RWPE2 (cell line): ENCODE data around the gene HDAC4.

Experiments
- ATAC-seq: fragments of 200-7000 bp; cut with Tn5 transposase; 3 replicates; pipeline ENCODE4 v1.9.1; 2021; ENCODE audit warnings: low read depth
- DNase-seq: peaks from one replicate; pipeline ENCODE4 v3.0.0-alpha.2; 2020; ENCODE audit warnings: low spot score
- H3K27ac ChIP-seq: fragments of 450-650 bp; 2 replicates; pipeline ENCODE4 v1.5.1; 2017; ENCODE audit warnings: mild to moderate bottlenecking; ENCODE audit not compliant: poor library complexity, severe bottlenecking
- H3K27me3 ChIP-seq: fragments of 250-450 bp; sonication (Bioruptor Pico); 2 replicates; pipeline ENCODE4 v1.5.1; 2021; ENCODE audit warnings: mild to moderate bottlenecking, moderate library complexity; ENCODE audit not compliant: insufficient read depth, poor library complexity, severe bottlenecking
- H3K36me3 ChIP-seq: fragments of 250-450 bp; sonication (Bioruptor Pico); 2 replicates; pipeline ENCODE4 v1.5.1; 2020; ENCODE audit warnings: low read depth, mild to moderate bottlenecking, moderate library complexity
- H3K4me1 ChIP-seq: fragments of 250-450 bp; sonication (Bioruptor Pico); 2 replicates; pipeline ENCODE4 v1.5.1; 2021; ENCODE audit warnings: mild to moderate bottlenecking, moderate library complexity; ENCODE audit not compliant: insufficient read depth, poor library complexity, severe bottlenecking
- H3K4me3 ChIP-seq: fragments of 250-450 bp; sonication (Bioruptor Pico); 2 replicates; pipeline ENCODE4 v1.5.1; 2021; ENCODE audit warnings: mild to moderate bottlenecking, moderate library complexity; ENCODE audit not compliant: severe bottlenecking
- H3K9me3 ChIP-seq: fragments of 250-450 bp; sonication (Bioruptor Pico); 2 replicates; pipeline ENCODE4 v1.5.1; 2021; ENCODE audit warnings: mild to moderate bottlenecking, moderate library complexity; ENCODE audit not compliant: severe bottlenecking
- TF ChIP-seq, protein P1 (sequence below): fragments of 450-650 bp; IDR thresholded peaks from one replicate; pipeline ENCODE4 v1.5.1; 2017; ENCODE audit warnings: mild to moderate bottlenecking, moderate library complexity; ENCODE audit not compliant: poor library complexity, severe bottlenecking

Gene HDAC4

GRCh38 chr2:239182981-239183791 lies 217.6 kb downstream of the HDAC4 start:
- Histone ChIP-seq H3K4me1 (no peaks in the 10 kb centered on the region), H3K27ac (no peak overlapping the region), H3K27me3 (no peaks in the 10 kb centered on the region), H3K4me3 (no peak overlapping the region), H3K9me3 (no peaks in the 10 kb centered on the region), H3K36me3 (no peaks in the 10 kb centered on the region)
- peak; percentile 38 for DNase-seq
- no peak for ATAC-seq
- TF ChIP-seq, protein P1, sequence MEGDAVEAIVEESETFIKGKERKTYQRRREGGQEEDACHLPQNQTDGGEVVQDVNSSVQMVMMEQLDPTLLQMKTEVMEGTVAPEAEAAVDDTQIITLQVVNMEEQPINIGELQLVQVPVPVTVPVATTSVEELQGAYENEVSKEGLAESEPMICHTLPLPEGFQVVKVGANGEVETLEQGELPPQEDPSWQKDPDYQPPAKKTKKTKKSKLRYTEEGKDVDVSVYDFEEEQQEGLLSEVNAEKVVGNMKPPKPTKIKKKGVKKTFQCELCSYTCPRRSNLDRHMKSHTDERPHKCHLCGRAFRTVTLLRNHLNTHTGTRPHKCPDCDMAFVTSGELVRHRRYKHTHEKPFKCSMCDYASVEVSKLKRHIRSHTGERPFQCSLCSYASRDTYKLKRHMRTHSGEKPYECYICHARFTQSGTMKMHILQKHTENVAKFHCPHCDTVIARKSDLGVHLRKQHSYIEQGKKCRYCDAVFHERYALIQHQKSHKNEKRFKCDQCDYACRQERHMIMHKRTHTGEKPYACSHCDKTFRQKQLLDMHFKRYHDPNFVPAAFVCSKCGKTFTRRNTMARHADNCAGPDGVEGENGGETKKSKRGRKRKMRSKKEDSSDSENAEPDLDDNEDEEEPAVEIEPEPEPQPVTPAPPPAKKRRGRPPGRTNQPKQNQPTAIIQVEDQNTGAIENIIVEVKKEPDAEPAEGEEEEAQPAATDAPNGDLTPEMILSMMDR = no peak

DNA sequence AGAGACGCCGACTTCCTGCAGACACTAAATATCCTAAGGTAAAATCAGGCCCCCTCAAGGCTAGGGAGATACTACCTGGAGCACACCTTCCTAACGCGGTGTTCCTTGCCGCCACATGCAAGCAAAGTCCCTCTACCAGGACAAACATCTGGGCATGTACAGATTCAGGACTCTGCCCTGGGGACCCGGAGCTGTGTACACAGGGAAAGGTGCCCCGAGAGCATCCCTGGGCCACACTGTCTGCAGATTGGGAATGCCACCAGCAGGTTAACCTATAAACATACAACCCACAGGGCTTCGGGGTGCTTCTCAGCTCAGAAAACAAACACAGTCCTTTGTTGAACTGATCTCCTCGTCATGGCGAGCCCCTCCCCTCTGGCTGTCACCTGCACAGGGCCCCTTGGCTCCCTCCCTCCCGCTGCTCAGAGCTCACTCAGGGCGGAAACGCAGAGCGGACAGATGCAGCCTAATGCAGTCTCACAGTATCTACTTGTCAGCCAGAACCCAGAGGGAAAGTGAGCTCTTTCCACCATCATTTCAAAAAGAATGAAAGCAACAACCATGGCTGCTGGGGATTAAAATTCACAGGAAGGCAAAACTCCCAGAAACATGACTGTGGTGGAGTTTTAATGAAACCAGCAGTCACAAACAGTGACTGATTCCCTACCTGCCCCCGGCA lies 218.8 kb downstream of the HDAC4 start:
- TF ChIP-seq, protein P1 = no peak
- Histone ChIP-seq H3K9me3 (no peaks in the 10 kb centered on the region), H3K4me3 (no peak overlapping the region), H3K27ac (no peak overlapping the region), H3K36me3 (no peaks in the 10 kb centered on the region), H3K27me3 (no peaks in the 10 kb centered on the region), H3K4me1 (no peaks in the 10 kb centered on the region)
- DNase-seq (peak; percentile 37), ATAC-seq (no peak)

GRCh38 chr2:239181074-239181902 lies 219.5 kb downstream of the HDAC4 start:
- DNase-seq (peak; percentile 24), ATAC-seq (no peak)

GRCh38 chr2:239180526-239181073 lies 220.2 kb downstream of the HDAC4 start:
- ATAC-seq = no peak
- H3K4me3 ChIP-seq = no peak overlapping the region
- no peaks in the 10 kb centered on the region for H3K9me3 ChIP-seq
- no peak overlapping the region for H3K27ac ChIP-seq
- no peaks in the 10 kb centered on the region for H3K36me3 ChIP-seq
- H3K4me1 ChIP-seq = no peaks in the 10 kb centered on the region
- H3K27me3 ChIP-seq = no peaks in the 10 kb centered on the region
- DNase-seq = peak; percentile 38
- TF ChIP-seq, protein P1 = no peak

More at GRCh38 chr2:239181074-239181902, 219.5 kb downstream of the HDAC4 start:
- Histone ChIP-seq H3K36me3 (no peaks in the 10 kb centered on the region), H3K27me3 (no peaks in the 10 kb centered on the region), H3K4me3 (no peak overlapping the region), H3K4me1 (no peaks in the 10 kb centered on the region), H3K9me3 (no peaks in the 10 kb centered on the region), H3K27ac (no peak overlapping the region)
- TF ChIP-seq, protein P1 = no peak
